Measurements from ENCODE around the gene KCNJ8. TPM values are rescaled to one million over a fixed set of nuclear protein-coding genes. Genes with fewer than 3 reads are reported as not detected.

Gene KCNJ8
- total and polyA plus RNA-seq, 7 donors, result 0.60 to 20.3 (median 17.5) TPM; not detected in 1

- no peaks in the 10 kb centered on the region for H3K27me3 ChIP-seq
- intact Hi-C loops (cut with DNase I), result no loop called here
- DNase-seq, result no peak
- 67 to 84% methylated on average over 2 of the region's 2 CpGs for WGBS, 2 donors
- no peaks in the 10 kb centered on the region for H3K4me1 ChIP-seq
- TF ChIP-seq, protein P1, sequence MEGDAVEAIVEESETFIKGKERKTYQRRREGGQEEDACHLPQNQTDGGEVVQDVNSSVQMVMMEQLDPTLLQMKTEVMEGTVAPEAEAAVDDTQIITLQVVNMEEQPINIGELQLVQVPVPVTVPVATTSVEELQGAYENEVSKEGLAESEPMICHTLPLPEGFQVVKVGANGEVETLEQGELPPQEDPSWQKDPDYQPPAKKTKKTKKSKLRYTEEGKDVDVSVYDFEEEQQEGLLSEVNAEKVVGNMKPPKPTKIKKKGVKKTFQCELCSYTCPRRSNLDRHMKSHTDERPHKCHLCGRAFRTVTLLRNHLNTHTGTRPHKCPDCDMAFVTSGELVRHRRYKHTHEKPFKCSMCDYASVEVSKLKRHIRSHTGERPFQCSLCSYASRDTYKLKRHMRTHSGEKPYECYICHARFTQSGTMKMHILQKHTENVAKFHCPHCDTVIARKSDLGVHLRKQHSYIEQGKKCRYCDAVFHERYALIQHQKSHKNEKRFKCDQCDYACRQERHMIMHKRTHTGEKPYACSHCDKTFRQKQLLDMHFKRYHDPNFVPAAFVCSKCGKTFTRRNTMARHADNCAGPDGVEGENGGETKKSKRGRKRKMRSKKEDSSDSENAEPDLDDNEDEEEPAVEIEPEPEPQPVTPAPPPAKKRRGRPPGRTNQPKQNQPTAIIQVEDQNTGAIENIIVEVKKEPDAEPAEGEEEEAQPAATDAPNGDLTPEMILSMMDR (IDR thresholded peaks at IDR 0.05), result no peak
- TF ChIP-seq EP300 (IDR thresholded peaks at IDR 0.05) (no peak), POLR2AphosphoS5 (IDR thresholded peaks at IDR 0.05) (no peak), POLR2A (IDR thresholded peaks at IDR 0.05) (no peak)
- no peak overlapping the region for H3K27ac ChIP-seq
- no peaks in the 10 kb centered on the region for H3K9me3 ChIP-seq
- H3K36me3 ChIP-seq, result no peaks in the 10 kb centered on the region
- no peak overlapping the region for H3K4me3 ChIP-seq
Observed at GRCh38 chr12:21757735-21758134, 16.8 kb downstream of the KCNJ8 start.

DNA sequence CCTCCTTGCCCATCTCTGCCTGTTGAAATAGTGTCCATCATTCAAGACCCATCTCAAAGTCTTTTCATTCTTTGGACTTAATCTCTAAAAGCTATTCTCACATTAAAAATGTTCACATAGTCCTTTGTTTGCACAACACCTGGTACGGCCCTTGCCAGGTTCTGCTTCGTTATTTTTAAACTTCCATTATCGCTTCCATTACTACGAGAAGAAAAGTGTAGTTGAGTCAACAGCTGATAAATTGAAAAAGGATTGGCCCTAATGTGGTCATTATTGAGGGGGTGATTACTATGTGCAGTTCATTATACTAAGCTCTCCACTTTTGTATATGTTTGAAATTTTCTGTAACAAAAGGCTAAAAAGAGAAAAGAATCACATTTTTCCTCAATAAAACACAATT is 17.8 kb downstream of the KCNJ8 start:
- no peak for TF ChIP-seq EP300 (IDR thresholded peaks at IDR 0.05)
- TF ChIP-seq, protein P1 (IDR thresholded peaks at IDR 0.05), result no peak
- TF ChIP-seq POLR2A (IDR thresholded peaks at IDR 0.05), result no peak
- TF ChIP-seq POLR2AphosphoS5 (IDR thresholded peaks at IDR 0.05), result no peak
- Histone ChIP-seq H3K9me3 (no peaks in the 10 kb centered on the region), H3K36me3 (no peaks in the 10 kb centered on the region), H3K4me1 (peaks cover 0 to 7% (median 2%) of the 10 kb centered on the region in 4 donors), H3K27ac (no peak overlapping the region), H3K27me3 (no peaks in the 10 kb centered on the region), H3K4me3 (no peak overlapping the region)
- no peak for DNase-seq
- intact Hi-C loops (cut with DNase I), result no loop called here
- WGBS, 2 donors, result 96 to 98% methylated on average over 4 of the region's 4 CpGs

- DNase-seq, result no peak
- H3K27ac ChIP-seq, result peak overlapping the region in 3 of 4 donors; percentile 44 to 63 (median 55)
Observed at GRCh38 chr12:21751517-21751916, 23.0 kb downstream of the KCNJ8 start.

GRCh38 chr12:21745258-21745657 is 29.2 kb downstream of the KCNJ8 start:
- no peak for DNase-seq
- TF ChIP-seq EP300 (IDR thresholded peaks at IDR 0.05), result no peak
- no peak for TF ChIP-seq POLR2AphosphoS5 (IDR thresholded peaks at IDR 0.05)
- TF ChIP-seq, protein P1 (IDR thresholded peaks at IDR 0.05), result no peak
- no peak for TF ChIP-seq POLR2A (IDR thresholded peaks at IDR 0.05)
- H3K9me3 ChIP-seq, result no peaks in the 10 kb centered on the region
- no peaks in the 10 kb centered on the region for H3K4me1 ChIP-seq
- WGBS, 2 donors, result 92 to 94% methylated on average over 6 of the region's 6 CpGs
- intact Hi-C loops (cut with DNase I), result no loop called here
- no peak overlapping the region for H3K4me3 ChIP-seq
- no peaks in the 10 kb centered on the region for H3K36me3 ChIP-seq
- H3K27me3 ChIP-seq, result no peaks in the 10 kb centered on the region
- no peak overlapping the region for H3K27ac ChIP-seq

More at GRCh38 chr12:21751517-21751916, 23.0 kb downstream of the KCNJ8 start:
- Histone ChIP-seq H3K27me3 (no peaks in the 10 kb centered on the region), H3K36me3 (no peaks in the 10 kb centered on the region), H3K4me1 (peaks cover 0 to 19% (median 11%) of the 10 kb centered on the region in 4 donors), H3K9me3 (no peaks in the 10 kb centered on the region), H3K4me3 (no peak overlapping the region)
- intact Hi-C loops (cut with DNase I), result no loop called here
- 6 to 37% methylated on average over 4 of the region's 4 CpGs for WGBS, 2 donors
- TF ChIP-seq, protein P1 (IDR thresholded peaks at IDR 0.05), result no peak
- TF ChIP-seq POLR2A (IDR thresholded peaks at IDR 0.05) (no peak), EP300 (IDR thresholded peaks at IDR 0.05) (no peak), POLR2AphosphoS5 (IDR thresholded peaks at IDR 0.05) (peak in 2 of 4 donors; percentile 56 to 64)

- intact Hi-C loops (cut with DNase I), result no loop called here
Observed at GRCh38 chr12:21731144-21731543, 43.4 kb downstream of the KCNJ8 start.

More at GRCh38 chr12:21731144-21731543, 43.4 kb downstream of the KCNJ8 start:
- no peaks in the 10 kb centered on the region for H3K36me3 ChIP-seq
- no peak for DNase-seq
- WGBS, 2 donors, result 82 to 90% methylated on average over 3 of the region's 3 CpGs
- peaks cover 0 to 53% (median 23%) of the 10 kb centered on the region in 4 donors for H3K4me1 ChIP-seq
- H3K27me3 ChIP-seq, result no peaks in the 10 kb centered on the region
- H3K9me3 ChIP-seq, result peaks cover 0 to 4% (median 1%) of the 10 kb centered on the region in 4 donors
- H3K4me3 ChIP-seq, result no peak overlapping the region
- TF ChIP-seq POLR2AphosphoS5 (IDR thresholded peaks at IDR 0.05), result peak; percentile 40 to 78 (median 68)
- TF ChIP-seq EP300 (IDR thresholded peaks at IDR 0.05), result peak in 2 of 4 donors; percentile 65 to 72
- no peak for TF ChIP-seq POLR2A (IDR thresholded peaks at IDR 0.05)
- TF ChIP-seq, protein P1 (IDR thresholded peaks at IDR 0.05), result no peak
- peak overlapping the region in 2 of 4 donors; percentile 26 to 44 for H3K27ac ChIP-seq
